Smooth muscle cell (in vitro differentiated cells): Measurements from ENCODE around the gene BAIAP3. TPM values are rescaled to one million over a fixed set of nuclear protein-coding genes. Genes with fewer than 3 reads are reported as not detected.

ENCODE experiments used
- DNase-seq: peaks from one replicate; lab custom pipeline; 2025; ENCODE audit not compliant: unreplicated experiment; lab: John Stamatoyannopoulos, UW
- H2AFZ ChIP-seq: fragments of 200-600 bp; sonication (generic); 2 replicates; pipeline ENCODE4 v1.6.0; 2016; ENCODE audit warnings: antibody characterized with exemption, low read depth, mild to moderate bottlenecking
- H3F3A ChIP-seq: fragments of 200-600 bp; sonication (generic); 2 replicates; pipeline ENCODE4 v1.6.0; 2017; ENCODE audit warnings: antibody characterized with exemption, low read depth
- H3K27ac ChIP-seq: fragments of 200-600 bp; sonication (generic); 2 replicates; pipeline ENCODE4 v1.5.1; 2016; ENCODE audit warnings: low read depth, mild to moderate bottlenecking
- H3K27me3 ChIP-seq: fragments of 200-600 bp; sonication (generic); 2 replicates; pipeline ENCODE4 v1.6.1; 2016; ENCODE audit warnings: low read depth, mild to moderate bottlenecking
- H3K36me3 ChIP-seq: fragments of 200-600 bp; sonication (generic); 2 replicates; pipeline ENCODE4 v1.5.1; 2016; ENCODE audit warnings: low read depth
- H3K4me1 ChIP-seq: fragments of 200-600 bp; sonication (generic); 2 replicates; pipeline ENCODE4 v1.5.1; 2016; ENCODE audit warnings: low read depth
- H3K4me2 ChIP-seq: fragments of 200-600 bp; sonication (generic); 2 replicates; pipeline ENCODE4 v1.6.0; 2016; ENCODE audit warnings: mild to moderate bottlenecking
- H3K4me3 ChIP-seq: fragments of 200-600 bp; sonication (generic); 2 replicates; pipeline ENCODE4 v1.5.1; 2016; ENCODE audit warnings: mild to moderate bottlenecking
- H3K79me2 ChIP-seq: fragments of 200-600 bp; sonication (generic); 2 replicates; pipeline ENCODE4 v1.6.0; 2016; ENCODE audit warnings: low read depth, mild to moderate bottlenecking
- H3K9ac ChIP-seq: fragments of 200-600 bp; sonication (generic); 2 replicates; pipeline ENCODE4 v1.6.0; 2016; ENCODE audit warnings: low read depth
- H3K9me3 ChIP-seq: fragments of 200-600 bp; sonication (generic); replicated peaks from 2 replicates; pipeline ENCODE4 v1.5.1; 2016; ENCODE audit warnings: low read depth
- H4K20me1 ChIP-seq: fragments of 200-600 bp; sonication (generic); 2 replicates; pipeline ENCODE4 v1.6.0; 2016; ENCODE audit warnings: low read depth
- CTCF ChIP-seq: fragments of 200-600 bp; sonication (generic); IDR thresholded peaks from 2 replicates; pipeline ENCODE4 v1.5.1; 2017; ENCODE audit warnings: borderline replicate concordance, mild to moderate bottlenecking, antibody characterized with exemption; ENCODE audit not compliant: insufficient read depth, poor library complexity, severe bottlenecking
- WGBS: methylation state at CpG from one replicate; pipeline ENCODE4 v1.1.7; 2016; ENCODE audit warnings: low lambda C conversion rate; 5-methylcytosine and 5-hydroxymethylcytosine counted together
- polyA plus RNA-seq: library from polyadenylated mRNA; unstranded; fragments of >200 nt; fragmentation: Nextera tagmentation; extraction: Ambion mirVana; gene quantifications from 2 replicates; pipeline ENCODE4 v1.2.1, GENCODE V29; 2016
- total RNA-seq: library from RNA; depleted of rRNA; stranded (reverse); fragments of >200 nt; gene quantifications from 2 replicates; pipeline ENCODE4 v1.2.3, GENCODE V29; 2014

The BAIAP3 gene
- total and polyA plus RNA-seq, 2 experiments from 2014 or later: 0.31 to 0.51 TPM

DNA sequence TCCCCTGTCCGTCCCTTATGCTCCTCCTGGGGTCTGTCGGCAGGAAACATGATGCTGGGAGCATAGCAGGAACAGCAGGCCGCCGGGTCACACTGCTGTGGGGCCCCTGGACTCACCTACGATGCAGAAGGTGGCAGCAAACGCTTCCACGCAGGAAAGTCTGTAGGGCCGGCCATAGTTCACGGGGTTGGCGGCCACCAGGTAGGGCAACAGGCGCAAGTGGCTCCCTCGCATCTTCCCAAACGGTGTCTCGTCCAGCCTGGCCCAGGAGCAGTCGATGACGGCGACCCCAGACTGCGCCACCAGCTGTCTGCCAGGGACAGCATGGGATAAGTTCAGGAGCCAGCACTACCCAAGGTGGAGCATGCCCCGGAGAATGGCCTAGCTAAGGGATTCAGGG is 17.2 kb downstream of the BAIAP3 start:
- H2AFZ ChIP-seq: no peak overlapping the region
- peak overlapping the region; percentile 83 for H3K9ac ChIP-seq
- peaks cover 16% of the 10 kb centered on the region for H4K20me1 ChIP-seq
- TF ChIP-seq CTCF: no peak
- H3K36me3 ChIP-seq: no peaks in the 10 kb centered on the region
- H3K79me2 ChIP-seq: peaks cover 54% of the 10 kb centered on the region
- WGBS: 91% methylated on average over 19 of the region's 19 CpGs
- no peaks in the 10 kb centered on the region for H3K9me3 ChIP-seq
- no peaks in the 10 kb centered on the region for H3F3A ChIP-seq
- DNase-seq: no peak
- H3K4me3 ChIP-seq: peak overlapping the region; percentile 97
- no peak overlapping the region for H3K27ac ChIP-seq
- H3K4me2 ChIP-seq: peak overlapping the region; percentile 99
- H3K4me1 ChIP-seq: peaks cover 7% of the 10 kb centered on the region
- no peaks in the 10 kb centered on the region for H3K27me3 ChIP-seq

GRCh38 chr16:1351215-1351581 is 17.8 kb downstream of the BAIAP3 start:
- no peak for DNase-seq
- Histone ChIP-seq H3K4me1 (peaks cover 7% of the 10 kb centered on the region), H3K9me3 (no peaks in the 10 kb centered on the region), H3K79me2 (peaks cover 59% of the 10 kb centered on the region), H2AFZ (peak overlapping the region; percentile 69), H3K4me2 (peak overlapping the region; percentile 99), H3K27ac (no peak overlapping the region), H3K36me3 (no peaks in the 10 kb centered on the region), H3K9ac (peak overlapping the region; percentile 83), H3K27me3 (no peaks in the 10 kb centered on the region), H3K4me3 (peak overlapping the region; percentile 97), H3F3A (no peaks in the 10 kb centered on the region), H4K20me1 (peaks cover 21% of the 10 kb centered on the region)
- WGBS: 4% methylated on average over 32 of the region's 35 CpGs
- no peak for TF ChIP-seq CTCF

GRCh38 chr16:1351582-1352362 is 18.3 kb downstream of the BAIAP3 start, which contains the start of the genes GNPTG and TSR3:
TSS of gene GNPTG (plus strand) at chr16:1351931. CDS start at chr16:1351966, 35 bp downstream.
TSS of gene TSR3 (minus strand) at chr16:1351878. CDS start at chr16:1351804, 74 bp downstream.
- Histone ChIP-seq H3K4me3 (peak within 1 kb of the TSS; percentile 97), H3K4me2 (peak within 1 kb of the TSS; percentile 99), H3F3A (no peaks in the 10 kb centered on the region), H3K4me1 (peaks cover 7% of the 10 kb centered on the region), H3K9ac (peak within 1 kb of the TSS; percentile 91), H4K20me1 (peaks cover 27% of the 10 kb centered on the region), H3K27me3 (no peaks in the 10 kb centered on the region), H3K79me2 (peaks cover 62% of the 10 kb centered on the region), H3K36me3 (no peaks in the 10 kb centered on the region), H3K9me3 (no peaks in the 10 kb centered on the region), H2AFZ (peak within 1 kb of the TSS; percentile 83), H3K27ac (no peak within 1 kb of the TSS)
- no peak for TF ChIP-seq CTCF
- peak; percentile 54 for DNase-seq
- under 1% methylated on average over 76 of the region's 98 CpGs for WGBS
